Kidney (tissue), 14 donors: ENCODE data around the gene PLD1. TPM values are rescaled to one million over a fixed set of nuclear protein-coding genes. Genes with fewer than 3 reads are reported as not detected.

ENCODE experiments used
- DNase-seq, 5 donors: peaks; one replicate each; pipeline ENCODE4 v3.0.0-alpha.2; 2013 to 2020
- FAIRE-seq: peaks from 2 replicates; lab custom pipeline; 2012; peaks lifted over from hg19 to GRCh38; lab: Jason Lieb, UNC
- H3K27ac ChIP-seq, 2 donors: one replicate each; pipeline ENCODE4 v1.7.0; 2013; ENCODE audit warnings: low read depth in 2 of 2, low read length in 2 of 2, inconsistent platforms in 1 of 2
- H3K27me3 ChIP-seq: one replicate; pipeline ENCODE4 v1.7.1; 2013; ENCODE audit warnings: low read length, inconsistent platforms; ENCODE audit not compliant: control insufficient read depth, insufficient read depth
- H3K36me3 ChIP-seq, 3 donors: one replicate each; pipeline versions ENCODE4 v1.7.0 to v1.7.1; 2013; ENCODE audit warnings: low read length in 3 of 3, control low read depth in 1 of 3, inconsistent platforms in 1 of 3; ENCODE audit not compliant: insufficient read depth in 3 of 3, control insufficient read depth in 2 of 3
- H3K4me1 ChIP-seq, 3 donors: one replicate each; pipeline versions ENCODE4 v1.7.0 to v1.7.1; 2013; ENCODE audit warnings: low read length in 3 of 3, inconsistent platforms in 1 of 3, low read depth in 1 of 3; ENCODE audit not compliant: control insufficient read depth in 2 of 3, insufficient read depth in 2 of 3
- H3K4me3 ChIP-seq, 3 donors: one replicate each; pipeline versions ENCODE4 v1.7.0 to v1.8.1; 2013; ENCODE audit warnings: low read length in 3 of 3, control low read depth in 1 of 3, inconsistent platforms in 1 of 3
- H3K9ac ChIP-seq, 3 donors: one replicate each; pipeline versions ENCODE4 v1.7.0 to v1.7.1; 2013; ENCODE audit warnings: low read length in 3 of 3, control low read depth in 1 of 3, inconsistent platforms in 1 of 3
- H3K9me3 ChIP-seq, 3 donors: one replicate each; pipeline versions ENCODE4 v1.7.0 to v1.7.1; 2013; ENCODE audit warnings: low read length in 3 of 3, control low read depth in 1 of 3, inconsistent platforms in 1 of 3; ENCODE audit not compliant: control insufficient read depth in 2 of 3, insufficient read depth in 1 of 3
- CTCF ChIP-seq: IDR thresholded peaks from 3 replicates; pipeline ENCODE4 v1.5.1; 2012; ENCODE audit warnings: mild to moderate bottlenecking, moderate library complexity, borderline replicate concordance; ENCODE audit not compliant: insufficient read depth; ENCODE audit errors: extremely low read depth
- intact Hi-C: fragments of 100-400 bp; cut with DNase I; formaldehyde crosslinking; loops from one replicate; pipeline ENCODE4 v1.11.1; 2022
- polyA plus RNA-seq: library from polyadenylated mRNA; stranded (reverse); fragments of 350-450 nt; fragmentation: Illumina TruSeq; extraction: RNeasy Lipid Tissue Mini Kit (QIAGEN cat#74804); gene quantifications from one replicate; pipeline ENCODE4 v1.2.3, GENCODE V29; 2014; ENCODE audit warnings: low read depth, low replicate concordance; ENCODE audit not compliant: insufficient read depth
- total RNA-seq: library from RNA; stranded (reverse); fragmentation: NEBNext Ultra II Directional; extraction: Animal tissue kit (Norgen Biotek cat#: 25700); gene quantifications from one replicate; pipeline ENCODE4 v1.2.1, GENCODE V29; 2021
- donor health status: control.
- donor health status: control.
- donor health status: control.
- donor health status: control.
- donor health status: control.
- donor health status: DM: yes; HTN: yes; CAD: no.
- donor health status: Normal renal cell carcinoma (clear cell type).

Gene PLD1
- total and polyA plus RNA-seq, 2 donors from 2014 or later, result 11.2 to 24.3 TPM

DNA sequence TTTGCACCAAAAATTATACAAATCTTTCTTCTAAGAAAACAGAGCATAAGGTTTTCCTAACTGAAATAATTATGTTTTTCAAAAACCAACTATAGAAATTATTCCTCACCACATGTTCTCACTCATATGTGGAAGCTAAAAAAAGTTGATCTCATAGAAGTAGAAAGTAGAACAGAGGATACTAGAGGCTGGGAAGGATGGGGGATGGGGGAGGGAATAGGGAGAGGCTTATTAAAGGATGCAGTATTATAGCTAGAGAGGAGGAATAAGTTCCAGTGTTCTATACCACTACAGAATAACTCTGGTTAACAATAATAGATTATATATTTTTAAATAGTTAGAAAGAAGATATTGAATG is 20.2 kb upstream of the PLD1 start:
- peaks cover 0 to 2% (median 0%) of the 10 kb centered on the region in 3 donors for H3K4me1 ChIP-seq
- no peak overlapping the region for H3K27ac ChIP-seq
- no peaks in the 10 kb centered on the region for H3K36me3 ChIP-seq
- H3K9ac ChIP-seq, result no peak overlapping the region
- H3K4me3 ChIP-seq, result no peak overlapping the region
- DNase-seq (no peak), FAIRE-seq (no peak)
- H3K9me3 ChIP-seq, result no peaks in the 10 kb centered on the region
- intact Hi-C loops, result no loop called here
- no peak for TF ChIP-seq CTCF
- no peaks in the 10 kb centered on the region for H3K27me3 ChIP-seq

- Histone ChIP-seq H3K27ac (no peak overlapping the region), H3K4me3 (no peak overlapping the region), H3K27me3 (no peaks in the 10 kb centered on the region), H3K9me3 (no peaks in the 10 kb centered on the region), H3K36me3 (no peaks in the 10 kb centered on the region), H3K9ac (no peak overlapping the region), H3K4me1 (peaks cover 0 to 2% (median 0%) of the 10 kb centered on the region in 3 donors)
- DNase-seq, result peak; percentile 71 to 83 (median 74)
- FAIRE-seq, result no peak
- peak; percentile 61 for TF ChIP-seq CTCF
- intact Hi-C loops, result no loop called here
Observed at GRCh38 chr3:171829841-171830517, 19.7 kb upstream of the PLD1 start.

DNA sequence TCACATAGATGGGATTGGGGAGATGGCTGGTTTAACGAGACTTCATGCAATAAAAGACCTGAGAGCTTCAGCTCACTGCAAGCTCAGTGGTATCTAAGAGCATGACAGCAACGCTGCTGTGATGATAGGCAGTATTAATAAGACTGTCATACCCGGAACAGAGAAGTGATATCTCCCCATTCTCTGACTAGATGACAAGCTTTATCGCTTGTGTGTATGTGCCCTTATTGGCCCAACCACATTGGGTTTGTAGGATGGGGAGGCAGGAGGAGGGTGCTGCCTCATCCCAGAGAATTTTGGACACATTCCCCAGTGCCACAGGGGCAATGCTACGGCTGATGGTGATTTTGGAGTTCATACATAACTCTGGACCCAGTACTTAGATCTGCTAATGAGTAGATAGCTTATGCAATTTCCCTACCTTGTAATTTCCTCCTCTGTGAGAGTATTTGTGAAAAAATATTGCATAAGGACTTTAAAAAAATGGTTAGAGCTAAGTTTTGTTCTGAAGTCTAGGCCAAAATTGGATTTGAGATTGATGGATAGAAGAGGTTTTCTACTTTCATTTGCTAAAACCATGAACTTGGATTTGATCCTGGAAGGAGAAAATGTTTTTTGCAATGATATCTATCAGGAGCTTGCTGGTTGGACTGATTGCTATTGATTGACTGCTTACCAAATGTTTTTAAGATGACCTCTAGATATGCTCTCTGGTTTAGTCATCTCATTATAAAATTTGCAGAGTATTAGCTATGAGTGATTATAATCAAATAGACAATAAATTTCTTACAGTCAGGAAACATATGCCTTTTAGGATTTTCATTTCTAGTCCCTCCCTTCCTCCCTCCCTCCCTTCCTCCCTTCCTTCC is 18.9 kb upstream of the PLD1 start:
- Histone ChIP-seq H3K4me3 (no peak overlapping the region), H3K27ac (peak overlapping the region in 1 of 2 donors; percentile 44), H3K9me3 (no peaks in the 10 kb centered on the region), H3K4me1 (peaks cover 0 to 2% (median 0%) of the 10 kb centered on the region in 3 donors), H3K27me3 (no peaks in the 10 kb centered on the region), H3K9ac (no peak overlapping the region), H3K36me3 (no peaks in the 10 kb centered on the region)
- no peak for DNase-seq
- TF ChIP-seq CTCF, result no peak
- intact Hi-C loops, result no loop called here
- no peak for FAIRE-seq
